Measurements from ENCODE around the gene ADARB2. TPM values are rescaled to one million over a fixed set of nuclear protein-coding genes. Genes with fewer than 3 reads are reported as not detected.
"Not testable (repeated sequence)": the region's sequence is repeated elsewhere in the genome, so short reads cannot be mapped to it uniquely, and the experiment has no call there.

Gene ADARB2
- total and polyA plus RNA-seq, 10 of the 15 experiments (the other 5 are each of a cell fraction or from before 2014, with no cell fraction given) = 0.02 to 4.1 (median 0.76) TPM

DNA sequence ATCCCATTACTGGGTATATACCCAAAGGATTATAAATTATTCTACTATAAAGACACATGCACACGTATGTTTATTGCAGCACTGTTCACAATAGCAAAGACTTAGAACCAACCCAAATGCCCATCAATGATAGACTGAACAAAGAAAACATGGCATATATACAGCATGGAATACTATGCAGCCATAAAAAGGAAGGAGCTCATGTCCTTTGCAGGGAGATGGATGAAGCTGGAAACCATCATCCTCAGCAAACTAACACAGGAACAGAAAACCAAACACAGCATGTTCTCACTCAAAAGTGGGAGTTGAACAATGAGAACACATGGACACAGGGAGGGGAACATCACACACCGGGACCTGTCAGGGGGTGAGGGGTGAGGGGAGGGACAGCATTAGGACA is 199.9 kb downstream of the ADARB2 start:
- SMC1A ChIA-PET (ENCODE audit: uncharacterized antibody, unreplicated experiment); H3K9ac ChIP-seq (ENCODE audit: control insufficient read depth, insufficient read depth, low read length); RAD21 ChIA-PET (ENCODE audit: unreplicated experiment); H3K79me2 ChIP-seq (ENCODE audit: control insufficient read depth, insufficient read depth, low read length); ATAC-seq; H4K20me1 ChIP-seq (ENCODE audit: control insufficient read depth, insufficient read depth); H3K4me3 ChIP-seq; H3K36me3 ChIP-seq (ENCODE audit: control insufficient read depth in 2 of 2, insufficient read depth in 2 of 2, low read length in 1 of 2); H3K27me3 ChIP-seq (replicated peaks in 1 of 2; ENCODE audit: control insufficient read depth in 2 of 2, insufficient read depth in 2 of 2, low read length in 1 of 2); DNase-seq (ENCODE audit: low read depth, low spot score); H3K4me2 ChIP-seq (ENCODE audit: control insufficient read depth, insufficient read depth); BruUV-seq (replicated peaks); H3K9me3 ChIP-seq (replicated peaks; ENCODE audit: control insufficient read depth, insufficient read depth, low read length); POLR2A ChIA-PET; FAIRE-seq; H3K4me1 ChIP-seq (ENCODE audit: control insufficient read depth, insufficient read depth, low read length); intact Hi-C loops (cut with micrococcal nuclease; ENCODE audit: unreplicated experiment); H2AFZ ChIP-seq (ENCODE audit: control insufficient read depth, low read depth, low read length); H3K27ac ChIP-seq (ENCODE audit: control insufficient read depth, insufficient read depth); CTCF ChIA-PET; in situ Hi-C loops (cut with MboI): not testable (repeated sequence)
- WGBS (ENCODE audit: insufficient coverage, insufficient replicate concordance, low lambda C conversion rate, missing lambda C conversion rate) = 54% methylated on average over 2 of the region's 2 CpGs

DNA sequence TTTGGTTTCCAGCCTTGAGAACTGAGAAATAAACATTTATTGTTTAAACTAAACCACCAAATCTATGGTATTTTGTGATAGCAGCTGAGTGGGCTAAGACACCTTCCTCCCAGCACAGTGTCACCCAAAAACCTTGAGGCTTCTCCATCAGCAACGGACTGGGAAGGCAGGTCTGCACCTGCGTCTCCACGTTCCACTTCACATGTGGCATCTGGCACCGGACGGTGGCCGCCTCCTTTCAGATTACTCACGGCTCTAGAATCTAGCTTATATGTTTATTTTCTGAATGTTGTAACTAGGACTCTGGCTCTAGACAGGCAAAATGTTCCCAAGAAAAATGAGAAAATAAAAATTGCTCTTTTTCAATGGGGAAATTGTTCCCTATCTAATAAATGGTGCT is 201.0 kb downstream of the ADARB2 start:
- H3K4me1 ChIP-seq (ENCODE audit: control insufficient read depth, insufficient read depth, low read length) = no peaks in the 10 kb centered on the region
- H3K27ac ChIP-seq (ENCODE audit: control insufficient read depth, insufficient read depth) = no peak overlapping the region
- ATAC-seq = no peak
- H4K20me1 ChIP-seq (ENCODE audit: control insufficient read depth, insufficient read depth) = no peaks in the 10 kb centered on the region
- no peak overlapping the region for H3K4me2 ChIP-seq (ENCODE audit: control insufficient read depth, insufficient read depth)
- no peak overlapping the region for H3K4me3 ChIP-seq
- 85% methylated on average over 7 of the region's 7 CpGs for WGBS (ENCODE audit: insufficient coverage, insufficient replicate concordance, low lambda C conversion rate, missing lambda C conversion rate)
- POLR2A ChIA-PET = no interaction called here
- CTCF ChIA-PET = no interaction called here
- H3K27me3 ChIP-seq (replicated peaks in 1 of 2; ENCODE audit: control insufficient read depth in 2 of 2, insufficient read depth in 2 of 2, low read length in 1 of 2) = no peaks in the 10 kb centered on the region
- in situ Hi-C loops (cut with MboI) = no loop called here
- no peak for DNase-seq (ENCODE audit: low read depth, low spot score)
- RAD21 ChIA-PET (ENCODE audit: unreplicated experiment) = no interaction called here
- no TSS peak for BruUV-seq (replicated peaks)
- H2AFZ ChIP-seq (ENCODE audit: control insufficient read depth, low read depth, low read length) = no peak overlapping the region
- no peaks in the 10 kb centered on the region for H3K79me2 ChIP-seq (ENCODE audit: control insufficient read depth, insufficient read depth, low read length)
- intact Hi-C loops (cut with micrococcal nuclease; ENCODE audit: unreplicated experiment) = no loop called here
- SMC1A ChIA-PET (ENCODE audit: uncharacterized antibody, unreplicated experiment) = no interaction called here
- no peaks in the 10 kb centered on the region for H3K9me3 ChIP-seq (replicated peaks; ENCODE audit: control insufficient read depth, insufficient read depth, low read length)
- H3K36me3 ChIP-seq (ENCODE audit: control insufficient read depth in 2 of 2, insufficient read depth in 2 of 2, low read length in 1 of 2) = no peaks in the 10 kb centered on the region; a peak in 1 of 4 replicates
- no peak for FAIRE-seq
- no peak overlapping the region for H3K9ac ChIP-seq (ENCODE audit: control insufficient read depth, insufficient read depth, low read length)
- no peak for TF ChIP-seq YBX1 (IDR thresholded peaks at IDR 0.05)
- TF ChIP-seq NBN (IDR thresholded peaks at IDR 0.05) = no peak
- TF ChIP-seq, protein P1, sequence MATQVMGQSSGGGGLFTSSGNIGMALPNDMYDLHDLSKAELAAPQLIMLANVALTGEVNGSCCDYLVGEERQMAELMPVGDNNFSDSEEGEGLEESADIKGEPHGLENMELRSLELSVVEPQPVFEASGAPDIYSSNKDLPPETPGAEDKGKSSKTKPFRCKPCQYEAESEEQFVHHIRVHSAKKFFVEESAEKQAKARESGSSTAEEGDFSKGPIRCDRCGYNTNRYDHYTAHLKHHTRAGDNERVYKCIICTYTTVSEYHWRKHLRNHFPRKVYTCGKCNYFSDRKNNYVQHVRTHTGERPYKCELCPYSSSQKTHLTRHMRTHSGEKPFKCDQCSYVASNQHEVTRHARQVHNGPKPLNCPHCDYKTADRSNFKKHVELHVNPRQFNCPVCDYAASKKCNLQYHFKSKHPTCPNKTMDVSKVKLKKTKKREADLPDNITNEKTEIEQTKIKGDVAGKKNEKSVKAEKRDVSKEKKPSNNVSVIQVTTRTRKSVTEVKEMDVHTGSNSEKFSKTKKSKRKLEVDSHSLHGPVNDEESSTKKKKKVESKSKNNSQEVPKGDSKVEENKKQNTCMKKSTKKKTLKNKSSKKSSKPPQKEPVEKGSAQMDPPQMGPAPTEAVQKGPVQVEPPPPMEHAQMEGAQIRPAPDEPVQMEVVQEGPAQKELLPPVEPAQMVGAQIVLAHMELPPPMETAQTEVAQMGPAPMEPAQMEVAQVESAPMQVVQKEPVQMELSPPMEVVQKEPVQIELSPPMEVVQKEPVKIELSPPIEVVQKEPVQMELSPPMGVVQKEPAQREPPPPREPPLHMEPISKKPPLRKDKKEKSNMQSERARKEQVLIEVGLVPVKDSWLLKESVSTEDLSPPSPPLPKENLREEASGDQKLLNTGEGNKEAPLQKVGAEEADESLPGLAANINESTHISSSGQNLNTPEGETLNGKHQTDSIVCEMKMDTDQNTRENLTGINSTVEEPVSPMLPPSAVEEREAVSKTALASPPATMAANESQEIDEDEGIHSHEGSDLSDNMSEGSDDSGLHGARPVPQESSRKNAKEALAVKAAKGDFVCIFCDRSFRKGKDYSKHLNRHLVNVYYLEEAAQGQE (IDR thresholded peaks at IDR 0.05; ENCODE audit: low read depth, low read length) = no peak
- TF ChIP-seq, protein P2, sequence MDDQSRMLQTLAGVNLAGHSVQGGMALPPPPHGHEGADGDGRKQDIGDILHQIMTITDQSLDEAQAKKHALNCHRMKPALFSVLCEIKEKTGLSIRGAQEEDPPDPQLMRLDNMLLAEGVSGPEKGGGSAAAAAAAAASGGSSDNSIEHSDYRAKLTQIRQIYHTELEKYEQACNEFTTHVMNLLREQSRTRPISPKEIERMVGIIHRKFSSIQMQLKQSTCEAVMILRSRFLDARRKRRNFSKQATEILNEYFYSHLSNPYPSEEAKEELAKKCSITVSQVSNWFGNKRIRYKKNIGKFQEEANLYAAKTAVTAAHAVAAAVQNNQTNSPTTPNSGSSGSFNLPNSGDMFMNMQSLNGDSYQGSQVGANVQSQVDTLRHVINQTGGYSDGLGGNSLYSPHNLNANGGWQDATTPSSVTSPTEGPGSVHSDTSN (IDR thresholded peaks at IDR 0.05; ENCODE audit: insufficient replicate concordance, low read depth, low read length) = no peak
- TF ChIP-seq ZNF274 (IDR thresholded peaks at IDR 0.05; ENCODE audit: insufficient read depth, insufficient read length) = no peak
- TF ChIP-seq, protein P3, sequence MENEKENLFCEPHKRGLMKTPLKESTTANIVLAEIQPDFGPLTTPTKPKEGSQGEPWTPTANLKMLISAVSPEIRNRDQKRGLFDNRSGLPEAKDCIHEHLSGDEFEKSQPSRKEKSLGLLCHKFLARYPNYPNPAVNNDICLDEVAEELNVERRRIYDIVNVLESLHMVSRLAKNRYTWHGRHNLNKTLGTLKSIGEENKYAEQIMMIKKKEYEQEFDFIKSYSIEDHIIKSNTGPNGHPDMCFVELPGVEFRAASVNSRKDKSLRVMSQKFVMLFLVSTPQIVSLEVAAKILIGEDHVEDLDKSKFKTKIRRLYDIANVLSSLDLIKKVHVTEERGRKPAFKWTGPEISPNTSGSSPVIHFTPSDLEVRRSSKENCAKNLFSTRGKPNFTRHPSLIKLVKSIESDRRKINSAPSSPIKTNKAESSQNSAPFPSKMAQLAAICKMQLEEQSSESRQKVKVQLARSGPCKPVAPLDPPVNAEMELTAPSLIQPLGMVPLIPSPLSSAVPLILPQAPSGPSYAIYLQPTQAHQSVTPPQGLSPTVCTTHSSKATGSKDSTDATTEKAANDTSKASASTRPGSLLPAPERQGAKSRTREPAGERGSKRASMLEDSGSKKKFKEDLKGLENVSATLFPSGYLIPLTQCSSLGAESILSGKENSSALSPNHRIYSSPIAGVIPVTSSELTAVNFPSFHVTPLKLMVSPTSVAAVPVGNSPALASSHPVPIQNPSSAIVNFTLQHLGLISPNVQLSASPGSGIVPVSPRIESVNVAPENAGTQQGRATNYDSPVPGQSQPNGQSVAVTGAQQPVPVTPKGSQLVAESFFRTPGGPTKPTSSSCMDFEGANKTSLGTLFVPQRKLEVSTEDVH (IDR thresholded peaks at IDR 0.05; ENCODE audit: low read depth, partially characterized antibody) = no peak
- TF ChIP-seq SREBF1 (IDR thresholded peaks at IDR 0.05; ENCODE audit: low read length) = no peak
- no peak for TF ChIP-seq POLR2AphosphoS5 (IDR thresholded peaks at IDR 0.05; ENCODE audit: low read length)
- no peak for TF ChIP-seq SIX5 (IDR thresholded peaks at IDR 0.05; ENCODE audit: low read depth, low read length, severe bottlenecking)
- no peak for TF ChIP-seq BCL11A (IDR thresholded peaks at IDR 0.05; ENCODE audit: low read depth, low read length)
- no peak for TF ChIP-seq SMAD5 (IDR thresholded peaks at IDR 0.05; ENCODE audit: low read depth)

Measured in GM12878 (cell line).